Neuronal stem cell (in vitro differentiated cells): ENCODE results near the gene EMC10.

Source experiments
- DNase-seq: peaks from one replicate; pipeline ENCODE4 v3.0.0-alpha.2; 2013; ENCODE audit warnings: low spot score
- H2AFZ ChIP-seq: one replicate; pipeline ENCODE4 v1.6.1; 2013; ENCODE audit warnings: mild to moderate bottlenecking, low read length, inconsistent platforms
- H2AK5ac ChIP-seq: 2 replicates; pipeline ENCODE4 v1.6.1; 2013; ENCODE audit warnings: low read depth, mild to moderate bottlenecking, inconsistent platforms, low read length, moderate library complexity, mixed read lengths
- H2BK120ac ChIP-seq: 2 replicates; pipeline ENCODE4 v1.6.1; 2013; ENCODE audit warnings: low read depth, mild to moderate bottlenecking, inconsistent platforms, low read length, moderate library complexity, mixed read lengths
- H2BK12ac ChIP-seq: one replicate; pipeline ENCODE4 v1.6.1; 2013; ENCODE audit warnings: low read length, inconsistent platforms
- H2BK15ac ChIP-seq: 2 replicates; pipeline ENCODE4 v1.6.1; 2013; ENCODE audit warnings: mild to moderate bottlenecking, low read length, inconsistent platforms, mixed read lengths
- H2BK5ac ChIP-seq: one replicate; pipeline ENCODE4 v1.6.1; 2013; ENCODE audit warnings: inconsistent platforms, mild to moderate bottlenecking, low read length, moderate library complexity
- H3K14ac ChIP-seq: one replicate; pipeline ENCODE4 v1.6.1; 2013; ENCODE audit warnings: low read length, inconsistent platforms
- H3K18ac ChIP-seq: 2 replicates; pipeline ENCODE4 v1.6.1; 2013; ENCODE audit warnings: low read length, inconsistent platforms
- H3K23ac ChIP-seq: 2 replicates; pipeline ENCODE4 v1.6.1; 2013; ENCODE audit warnings: low read depth, mild to moderate bottlenecking, mixed read lengths, low read length, inconsistent platforms; ENCODE audit not compliant: poor library complexity
- H3K27ac ChIP-seq: replicated peaks from 3 replicates; pipeline ENCODE4 v1.5.1; 2013; ENCODE audit warnings: low read length, inconsistent platforms
- H3K27me3 ChIP-seq, 3 experiments: 2 replicates each; pipeline ENCODE4 v1.6.1; 2013; ENCODE audit warnings: low read length in 3 of 3, mild to moderate bottlenecking in 2 of 3, inconsistent platforms in 1 of 3, low read depth in 1 of 3, mixed read lengths in 1 of 3, moderate library complexity in 1 of 3; ENCODE audit not compliant: control insufficient read depth in 3 of 3, insufficient read depth in 3 of 3
- H3K36me3 ChIP-seq, 2 donors: replicated peaks in 1 of 2; 2 replicates each; pipeline ENCODE4 v1.6.1; 2013; ENCODE audit warnings: low read length in 2 of 2; ENCODE audit not compliant: control insufficient read depth in 2 of 2, insufficient read depth in 2 of 2
- H3K4ac ChIP-seq: 2 replicates; pipeline ENCODE4 v1.6.1; 2013; ENCODE audit warnings: inconsistent platforms, mild to moderate bottlenecking, low read length, moderate library complexity
- H3K4me1 ChIP-seq, 2 donors: 1 replicate in 1 of 2; 2 replicates in 1 of 2; pipeline ENCODE4 v1.6.1; 2013; ENCODE audit warnings: low read length in 2 of 2, low read depth in 1 of 2; ENCODE audit not compliant: control insufficient read depth in 2 of 2, insufficient read depth in 1 of 2
- H3K4me2 ChIP-seq: one replicate; pipeline ENCODE4 v1.6.1; 2013; ENCODE audit warnings: mild to moderate bottlenecking, low read length, inconsistent platforms; ENCODE audit not compliant: insufficient read depth, poor library complexity, severe bottlenecking
- H3K4me3 ChIP-seq, 2 donors: 2 replicates each; pipeline ENCODE4 v1.5.1; 2013; ENCODE audit warnings: low read length in 2 of 2, mild to moderate bottlenecking in 2 of 2, inconsistent platforms in 1 of 2, moderate library complexity in 1 of 2
- H3K79me1 ChIP-seq: one replicate; pipeline ENCODE4 v1.6.1; 2013; ENCODE audit warnings: low read depth, mild to moderate bottlenecking, inconsistent platforms, low read length, moderate library complexity
- H3K9ac ChIP-seq: one replicate; pipeline ENCODE4 v1.6.1; 2013; ENCODE audit warnings: mild to moderate bottlenecking, low read depth, low read length, inconsistent platforms; ENCODE audit not compliant: poor library complexity
- H3K9me3 ChIP-seq, 2 donors: replicated peaks in 1 of 2; 2 replicates each; pipeline versions ENCODE3 to v1.6.1; 2013; ENCODE audit warnings: low read length in 2 of 2, mild to moderate bottlenecking in 2 of 2, inconsistent platforms in 1 of 2, low read depth in 1 of 2, mixed read lengths in 1 of 2, moderate library complexity in 1 of 2; ENCODE audit not compliant: control insufficient read depth in 2 of 2, insufficient read depth in 1 of 2
- H4K8ac ChIP-seq: one replicate; pipeline ENCODE4 v1.6.1; 2013; ENCODE audit warnings: low read depth, mild to moderate bottlenecking, inconsistent platforms, low read length, moderate library complexity
- H4K91ac ChIP-seq: one replicate; pipeline ENCODE4 v1.6.1; 2013; ENCODE audit warnings: low read length, low read depth, mild to moderate bottlenecking, inconsistent platforms; ENCODE audit not compliant: poor library complexity
- WGBS, 2 donors: extraction: QIAGEN DNeasy Blood & Tissue Kit; methylation state at CpG; one replicate each; pipeline ENCODE4 v1.1.7; 2013; ENCODE audit warnings: missing lambda C conversion rate in 2 of 2, mixed read lengths in 1 of 2; ENCODE audit not compliant: insufficient read length in 2 of 2, insufficient replicate concordance in 1 of 2; ENCODE audit errors: extremely low coverage in 2 of 2; 5-methylcytosine and 5-hydroxymethylcytosine counted together

The EMC10 gene

GRCh38 chr19:50444059-50444458, 32.2 kb upstream of the EMC10 start:
- H3K9me3 ChIP-seq: peaks cover 0 to 4% of the 10 kb centered on the region in 2 donors
- no peak overlapping the region for H3K4me2 ChIP-seq
- no peak overlapping the region for H3K9ac ChIP-seq
- H2BK12ac ChIP-seq: no peak overlapping the region
- H2BK15ac ChIP-seq: no peak overlapping the region
- H4K91ac ChIP-seq: no peak overlapping the region
- WGBS, 2 donors: no CpG with 5 or more reads among the region's 1 CpG
- no peak overlapping the region for H2BK120ac ChIP-seq
- no peaks in the 10 kb centered on the region for H3K36me3 ChIP-seq
- no peak overlapping the region for H3K27ac ChIP-seq
- H2BK5ac ChIP-seq: no peak overlapping the region
- peaks cover 0 to 4% (median 0%) of the 10 kb centered on the region in 3 experiments for H3K27me3 ChIP-seq
- H2AFZ ChIP-seq: no peak overlapping the region
- H4K8ac ChIP-seq: no peak overlapping the region
- no peaks in the 10 kb centered on the region for H3K79me1 ChIP-seq
- H3K4me1 ChIP-seq: no peaks in the 10 kb centered on the region
- no peak overlapping the region for H3K14ac ChIP-seq
- H3K23ac ChIP-seq: no peak overlapping the region
- no peak overlapping the region for H3K4ac ChIP-seq
- DNase-seq: no peak
- no peak overlapping the region for H3K4me3 ChIP-seq
- no peak overlapping the region for H3K18ac ChIP-seq
- H2AK5ac ChIP-seq: no peak overlapping the region

GRCh38 chr19:50447053-50447452, 29.3 kb upstream of the EMC10 start:
- Histone ChIP-seq H2BK120ac (no peak overlapping the region), H3K27ac (no peak overlapping the region), H3K4me1 (no peaks in the 10 kb centered on the region), H3K36me3 (no peaks in the 10 kb centered on the region), H3K9me3 (peaks cover 0 to 4% of the 10 kb centered on the region in 2 donors), H3K18ac (no peak overlapping the region), H3K9ac (no peak overlapping the region), H3K79me1 (no peaks in the 10 kb centered on the region), H3K4ac (no peak overlapping the region), H3K14ac (no peak overlapping the region), H4K91ac (no peak overlapping the region), H2BK15ac (no peak overlapping the region), H4K8ac (peak overlapping the region; percentile 72), H2BK12ac (no peak overlapping the region), H2BK5ac (no peak overlapping the region), H3K23ac (no peak overlapping the region), H2AK5ac (no peak overlapping the region), H3K4me3 (no peak overlapping the region), H3K4me2 (no peak overlapping the region), H3K27me3 (no peaks in the 10 kb centered on the region), H2AFZ (no peak overlapping the region)
- DNase-seq: no peak
- no CpG with 5 or more reads among the region's 5 CpGs for WGBS, 2 donors

- no peak overlapping the region for H3K14ac ChIP-seq
- peak overlapping the region; percentile 53 for H2AK5ac ChIP-seq
- H3K36me3 ChIP-seq: no peaks in the 10 kb centered on the region
- no peaks in the 10 kb centered on the region for H3K4me1 ChIP-seq
- no peak overlapping the region for H4K8ac ChIP-seq
- peak overlapping the region in 1 of 2 donors; percentile 48 for H3K4me3 ChIP-seq
- no peak overlapping the region for H2BK15ac ChIP-seq
- no peak overlapping the region for H3K27ac ChIP-seq
- WGBS, 2 donors: no CpG with 5 or more reads among the region's 10 CpGs
- H2AFZ ChIP-seq: no peak overlapping the region
- no peak overlapping the region for H4K91ac ChIP-seq
- H3K27me3 ChIP-seq: no peaks in the 10 kb centered on the region
- H3K4me2 ChIP-seq: no peak overlapping the region
- H3K9me3 ChIP-seq: peaks cover 0 to 4% of the 10 kb centered on the region in 2 donors
- no peak overlapping the region for H3K18ac ChIP-seq
- H2BK5ac ChIP-seq: no peak overlapping the region
- H2BK120ac ChIP-seq: no peak overlapping the region
- no peak overlapping the region for H3K9ac ChIP-seq
- H3K23ac ChIP-seq: no peak overlapping the region
- H2BK12ac ChIP-seq: no peak overlapping the region
- no peak overlapping the region for H3K4ac ChIP-seq
- no peak for DNase-seq
- no peaks in the 10 kb centered on the region for H3K79me1 ChIP-seq
These were observed 28.6 kb upstream of the EMC10 start for GRCh38 chr19:50447750-50448149.

- Histone ChIP-seq H4K8ac (no peak overlapping the region), H2BK5ac (no peak overlapping the region), H2AK5ac (no peak overlapping the region), H2BK120ac (no peak overlapping the region), H3K27me3 (no peaks in the 10 kb centered on the region), H4K91ac (no peak overlapping the region), H3K23ac (no peak overlapping the region), H3K27ac (no peak overlapping the region), H3K9ac (no peak overlapping the region), H2AFZ (no peak overlapping the region), H3K9me3 (peaks cover 0 to 4% of the 10 kb centered on the region in 2 donors), H3K18ac (peak overlapping the region; percentile 1), H2BK12ac (no peak overlapping the region), H3K14ac (no peak overlapping the region), H3K79me1 (no peaks in the 10 kb centered on the region), H3K36me3 (no peaks in the 10 kb centered on the region), H3K4me3 (no peak overlapping the region), H3K4ac (no peak overlapping the region), H3K4me2 (no peak overlapping the region), H2BK15ac (no peak overlapping the region), H3K4me1 (no peaks in the 10 kb centered on the region)
- WGBS, 2 donors: no CpG with 5 or more reads among the region's 14 CpGs
- DNase-seq: no peak
These were observed 26.9 kb upstream of the EMC10 start for GRCh38 chr19:50449236-50449899.
